ENCODE measurements around the gene DZIP1L. TPM values are rescaled to one million over a fixed set of nuclear protein-coding genes. Genes with fewer than 3 reads are reported as not detected.

Gene DZIP1L
- total RNA-seq, 3 donors from 2014 or later: 24.5 to 34.4 (median 25.3) TPM

DNA sequence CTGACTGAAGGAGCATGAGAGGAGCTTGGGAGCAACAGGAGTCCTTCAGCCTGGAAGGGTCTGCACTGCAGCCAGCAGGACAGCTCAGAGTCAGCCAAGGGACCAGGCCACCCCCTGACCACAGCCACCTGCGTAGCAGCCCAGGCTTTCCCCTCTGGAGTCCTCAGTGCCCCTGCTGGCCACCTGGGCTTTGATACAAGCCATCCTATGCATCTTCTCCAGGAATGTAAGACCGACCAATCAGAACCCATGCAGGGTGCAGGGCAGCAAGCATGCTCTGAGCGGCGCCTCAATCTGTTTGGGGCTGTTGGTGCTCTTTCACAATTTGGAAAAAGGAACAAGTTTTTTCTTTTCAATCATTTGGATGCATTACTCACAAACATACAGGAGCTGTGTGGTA is 52.0 kb downstream of the DZIP1L start:
- intact Hi-C loops (cut with DNase I; ENCODE audit: low total_unique reads): no loop called here
- no peak overlapping the region for H3K4me3 ChIP-seq
- no peak for TF ChIP-seq POLR2AphosphoS5 (IDR thresholded peaks at IDR 0.05)
- TF ChIP-seq, protein P1, sequence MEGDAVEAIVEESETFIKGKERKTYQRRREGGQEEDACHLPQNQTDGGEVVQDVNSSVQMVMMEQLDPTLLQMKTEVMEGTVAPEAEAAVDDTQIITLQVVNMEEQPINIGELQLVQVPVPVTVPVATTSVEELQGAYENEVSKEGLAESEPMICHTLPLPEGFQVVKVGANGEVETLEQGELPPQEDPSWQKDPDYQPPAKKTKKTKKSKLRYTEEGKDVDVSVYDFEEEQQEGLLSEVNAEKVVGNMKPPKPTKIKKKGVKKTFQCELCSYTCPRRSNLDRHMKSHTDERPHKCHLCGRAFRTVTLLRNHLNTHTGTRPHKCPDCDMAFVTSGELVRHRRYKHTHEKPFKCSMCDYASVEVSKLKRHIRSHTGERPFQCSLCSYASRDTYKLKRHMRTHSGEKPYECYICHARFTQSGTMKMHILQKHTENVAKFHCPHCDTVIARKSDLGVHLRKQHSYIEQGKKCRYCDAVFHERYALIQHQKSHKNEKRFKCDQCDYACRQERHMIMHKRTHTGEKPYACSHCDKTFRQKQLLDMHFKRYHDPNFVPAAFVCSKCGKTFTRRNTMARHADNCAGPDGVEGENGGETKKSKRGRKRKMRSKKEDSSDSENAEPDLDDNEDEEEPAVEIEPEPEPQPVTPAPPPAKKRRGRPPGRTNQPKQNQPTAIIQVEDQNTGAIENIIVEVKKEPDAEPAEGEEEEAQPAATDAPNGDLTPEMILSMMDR (IDR thresholded peaks at IDR 0.05): no peak
- TF ChIP-seq POLR2A (IDR thresholded peaks at IDR 0.05): no peak
- no peaks in the 10 kb centered on the region for H3K36me3 ChIP-seq
- no peak for DNase-seq (ENCODE audit: low spot score in 2 of 2)
- no peaks in the 10 kb centered on the region for H3K27me3 ChIP-seq
- H3K9me3 ChIP-seq: no peaks in the 10 kb centered on the region
- no peak overlapping the region for H3K27ac ChIP-seq
- no peaks in the 10 kb centered on the region for H3K4me1 ChIP-seq

DNA sequence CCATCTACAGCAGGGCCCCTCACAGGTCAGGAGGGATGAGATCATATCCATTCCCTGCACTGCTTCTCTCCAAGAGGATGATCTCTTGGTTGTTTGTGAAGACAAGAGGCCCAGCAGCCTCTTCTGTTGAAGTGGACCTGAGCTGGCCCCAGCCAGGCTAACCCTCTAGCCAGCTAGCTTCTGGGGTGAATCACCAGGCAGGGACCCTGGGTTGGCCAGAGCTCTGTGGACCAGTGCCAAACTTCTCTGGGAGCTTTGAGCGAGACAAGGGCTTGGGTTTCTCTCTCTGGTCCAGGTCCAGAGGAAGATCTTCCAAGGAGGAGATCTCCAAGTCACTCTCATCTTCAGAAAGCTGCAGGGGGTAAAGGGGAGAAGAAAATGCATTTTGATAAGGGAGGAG is 52.8 kb downstream of the DZIP1L start:
- intact Hi-C loops (cut with DNase I; ENCODE audit: low total_unique reads): no loop called here
- no peaks in the 10 kb centered on the region for H3K9me3 ChIP-seq
- DNase-seq (ENCODE audit: low spot score in 2 of 2): no peak
- H3K36me3 ChIP-seq: no peaks in the 10 kb centered on the region
- TF ChIP-seq POLR2A (IDR thresholded peaks at IDR 0.05) (no peak), POLR2AphosphoS5 (IDR thresholded peaks at IDR 0.05) (no peak)
- TF ChIP-seq, protein P1 (IDR thresholded peaks at IDR 0.05): no peak
- H3K27ac ChIP-seq: no peak overlapping the region
- no peak overlapping the region for H3K4me3 ChIP-seq
- no peaks in the 10 kb centered on the region for H3K27me3 ChIP-seq
- no peaks in the 10 kb centered on the region for H3K4me1 ChIP-seq

DNA sequence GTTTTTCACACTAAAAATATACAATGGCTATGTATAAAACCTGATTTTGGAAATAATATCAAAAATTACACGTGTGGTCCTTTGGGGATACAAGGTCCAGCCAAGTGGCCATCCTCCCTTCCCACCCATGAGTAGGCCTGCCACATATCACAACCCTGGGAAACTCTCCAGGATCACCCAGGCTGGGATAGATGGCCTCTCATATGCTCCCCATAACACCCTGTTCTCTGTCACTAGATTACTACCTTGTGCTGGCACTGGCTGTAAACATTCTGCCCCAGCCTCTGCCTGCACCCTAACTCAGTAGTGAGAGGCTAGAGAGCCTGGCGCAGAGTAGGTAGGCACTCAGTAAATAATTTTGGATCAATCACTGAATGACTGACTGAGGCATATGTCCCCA is 53.4 kb downstream of the DZIP1L start:
- Histone ChIP-seq H3K4me1 (no peaks in the 10 kb centered on the region), H3K36me3 (no peaks in the 10 kb centered on the region), H3K4me3 (no peak overlapping the region), H3K27ac (no peak overlapping the region), H3K9me3 (no peaks in the 10 kb centered on the region), H3K27me3 (no peaks in the 10 kb centered on the region)
- TF ChIP-seq POLR2AphosphoS5 (IDR thresholded peaks at IDR 0.05): no peak
- no peak for TF ChIP-seq POLR2A (IDR thresholded peaks at IDR 0.05)
- TF ChIP-seq, protein P1 (IDR thresholded peaks at IDR 0.05): no peak
- intact Hi-C loops (cut with DNase I; ENCODE audit: low total_unique reads): no loop called here
- no peak for DNase-seq (ENCODE audit: low spot score in 2 of 2)

DNA sequence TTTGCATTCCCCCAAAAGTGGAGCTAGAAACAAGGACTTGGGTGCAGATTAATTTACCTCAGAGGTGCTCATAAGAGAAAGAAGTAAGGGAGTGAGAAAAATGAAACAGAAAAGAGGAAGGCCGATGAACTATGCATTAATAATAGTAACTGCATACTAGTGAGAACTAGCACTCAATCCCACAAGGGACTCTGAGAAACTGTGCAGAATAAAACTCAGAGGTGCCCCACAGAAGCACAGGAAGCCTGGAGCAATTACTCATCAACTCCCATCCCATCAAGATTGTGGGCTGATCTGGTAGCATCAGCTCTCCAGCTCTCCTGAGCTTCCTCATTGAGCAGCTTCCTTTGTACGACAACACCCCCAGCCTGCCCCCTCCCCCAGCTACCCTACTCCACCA is 54.6 kb downstream of the DZIP1L start:
- no peaks in the 10 kb centered on the region for H3K9me3 ChIP-seq
- no peak overlapping the region for H3K4me3 ChIP-seq
- H3K36me3 ChIP-seq: no peaks in the 10 kb centered on the region
- intact Hi-C loops (cut with DNase I; ENCODE audit: low total_unique reads): no loop called here
- H3K4me1 ChIP-seq: no peaks in the 10 kb centered on the region
- no peaks in the 10 kb centered on the region for H3K27me3 ChIP-seq
- no peak overlapping the region for H3K27ac ChIP-seq
- DNase-seq (ENCODE audit: low spot score in 2 of 2): no peak
- TF ChIP-seq POLR2AphosphoS5 (IDR thresholded peaks at IDR 0.05) (no peak), POLR2A (IDR thresholded peaks at IDR 0.05) (no peak)
- TF ChIP-seq, protein P1 (IDR thresholded peaks at IDR 0.05): no peak

DNA sequence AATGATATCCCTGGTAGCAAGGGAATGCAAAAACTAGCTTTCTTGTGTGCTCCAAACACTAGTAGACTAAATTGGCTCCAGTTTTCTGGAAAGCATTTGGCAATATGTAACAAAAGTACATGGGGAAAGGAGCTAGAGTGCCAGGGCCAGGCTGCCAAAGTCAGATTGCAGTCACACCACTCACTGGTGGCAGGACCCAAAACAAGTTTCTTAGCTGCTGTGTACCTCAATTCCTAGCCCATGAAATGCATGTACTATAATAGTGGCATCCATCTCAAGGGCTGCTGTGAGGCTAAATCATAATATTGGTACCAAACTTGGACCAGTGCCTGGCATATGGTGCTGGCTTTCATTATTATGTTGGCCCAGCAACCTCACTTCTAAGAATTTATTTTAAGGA is 56.1 kb downstream of the DZIP1L start:
- no peak for DNase-seq (ENCODE audit: low spot score in 2 of 2)
- Histone ChIP-seq H3K27me3 (no peaks in the 10 kb centered on the region), H3K27ac (no peak overlapping the region), H3K4me3 (no peak overlapping the region), H3K9me3 (no peaks in the 10 kb centered on the region), H3K36me3 (no peaks in the 10 kb centered on the region), H3K4me1 (no peaks in the 10 kb centered on the region)
- intact Hi-C loops (cut with DNase I; ENCODE audit: low total_unique reads): no loop called here
- no peak for TF ChIP-seq POLR2AphosphoS5 (IDR thresholded peaks at IDR 0.05)
- no peak for TF ChIP-seq POLR2A (IDR thresholded peaks at IDR 0.05)
- TF ChIP-seq, protein P1 (IDR thresholded peaks at IDR 0.05): no peak
